Midbrain (tissue), 1 donor: Measurements from ENCODE around the gene SRRT.
"Not testable (repeated sequence)": the region's sequence is repeated elsewhere in the genome, so short reads cannot be mapped to it uniquely, and the experiment has no call there.

Experiments
- DNase-seq: peaks from one replicate; lab custom pipeline; 2025; lab: John Stamatoyannopoulos, UW

SRRT gene

GRCh38 chr7:100893910-100894721 lies 19.2 kb downstream of the SRRT start:
- DNase-seq, result no peak

GRCh38 chr7:100894860-100895700 lies 20.2 kb downstream of the SRRT start:
- peak; percentile 33 for DNase-seq

- no peak for DNase-seq
Observed at GRCh38 chr7:100895701-100895955, 20.7 kb downstream of the SRRT start, which contains the start of gene ACHE. ACHE (minus strand) TSS chr7:100895888; CDS start chr7:100894232, 1,656 bp downstream.

GRCh38 chr7:100895956-100896731 lies 21.2 kb downstream of the SRRT start:
- DNase-seq, result no peak

- peak; percentile 65 for DNase-seq
Observed at GRCh38 chr7:100896732-100897608, 22.1 kb downstream of the SRRT start.

GRCh38 chr7:100897772-100898454 lies 23.0 kb downstream of the SRRT start:
- no peak for DNase-seq

- DNase-seq, result no peak
Observed at GRCh38 chr7:100899432-100899831, 24.5 kb downstream of the SRRT start.

- no peak for DNase-seq
Observed at GRCh38 chr7:100900978-100901377, 26.1 kb downstream of the SRRT start.

- no peak for DNase-seq
Observed at GRCh38 chr7:100901921-100902332, 27.0 kb downstream of the SRRT start.

- DNase-seq, result no peak
Observed at GRCh38 chr7:100902638-100903037, 27.7 kb downstream of the SRRT start.

GRCh38 chr7:100908512-100908911 lies 33.6 kb downstream of the SRRT start:
- no peak for DNase-seq

GRCh38 chr7:100910443-100910842 lies 35.5 kb downstream of the SRRT start:
- DNase-seq, result not testable (repeated sequence)

- DNase-seq, result no peak
Observed at GRCh38 chr7:100911484-100911883, 36.6 kb downstream of the SRRT start.

GRCh38 chr7:100914208-100914878 lies 39.4 kb downstream of the SRRT start:
- DNase-seq, result no peak

- DNase-seq, result no peak
Observed at GRCh38 chr7:100914879-100915447, 40.1 kb downstream of the SRRT start.

GRCh38 chr7:100919335-100919734 lies 44.4 kb downstream of the SRRT start:
- DNase-seq, result not testable (repeated sequence)

- DNase-seq, result not testable (repeated sequence)
Observed at GRCh38 chr7:100919779-100920437, 45.0 kb downstream of the SRRT start.

GRCh38 chr7:100921039-100921438 lies 46.1 kb downstream of the SRRT start:
- no peak for DNase-seq

GRCh38 chr7:100923616-100924015 lies 48.7 kb downstream of the SRRT start:
- DNase-seq, result not testable (repeated sequence)
